ENCODE data around the gene TAB3.

Gene TAB3

DNA sequence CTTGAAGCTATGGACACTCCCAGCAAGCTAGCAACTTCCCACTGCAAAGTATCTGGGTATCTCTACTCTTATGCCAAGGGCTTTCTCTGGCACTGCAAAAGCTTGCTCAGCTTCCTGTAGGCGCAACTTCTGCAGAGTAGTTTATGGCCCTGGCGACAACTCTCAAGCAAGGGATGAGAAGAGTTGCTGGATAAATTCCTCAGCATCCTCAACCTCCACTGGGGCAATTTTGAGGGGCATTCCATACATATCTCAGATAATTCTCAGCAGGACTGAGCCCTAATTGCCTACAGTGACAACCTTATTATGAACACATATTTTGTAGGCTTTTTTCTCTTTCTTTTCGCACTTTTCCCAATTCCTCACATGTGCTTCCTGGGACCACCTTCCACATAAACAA is 31.2 kb upstream of the TAB3 start:
- no peak overlapping the region for H3K4me3 ChIP-seq (ENCODE audit: low read depth, low read length)
- TF ChIP-seq, protein P1, sequence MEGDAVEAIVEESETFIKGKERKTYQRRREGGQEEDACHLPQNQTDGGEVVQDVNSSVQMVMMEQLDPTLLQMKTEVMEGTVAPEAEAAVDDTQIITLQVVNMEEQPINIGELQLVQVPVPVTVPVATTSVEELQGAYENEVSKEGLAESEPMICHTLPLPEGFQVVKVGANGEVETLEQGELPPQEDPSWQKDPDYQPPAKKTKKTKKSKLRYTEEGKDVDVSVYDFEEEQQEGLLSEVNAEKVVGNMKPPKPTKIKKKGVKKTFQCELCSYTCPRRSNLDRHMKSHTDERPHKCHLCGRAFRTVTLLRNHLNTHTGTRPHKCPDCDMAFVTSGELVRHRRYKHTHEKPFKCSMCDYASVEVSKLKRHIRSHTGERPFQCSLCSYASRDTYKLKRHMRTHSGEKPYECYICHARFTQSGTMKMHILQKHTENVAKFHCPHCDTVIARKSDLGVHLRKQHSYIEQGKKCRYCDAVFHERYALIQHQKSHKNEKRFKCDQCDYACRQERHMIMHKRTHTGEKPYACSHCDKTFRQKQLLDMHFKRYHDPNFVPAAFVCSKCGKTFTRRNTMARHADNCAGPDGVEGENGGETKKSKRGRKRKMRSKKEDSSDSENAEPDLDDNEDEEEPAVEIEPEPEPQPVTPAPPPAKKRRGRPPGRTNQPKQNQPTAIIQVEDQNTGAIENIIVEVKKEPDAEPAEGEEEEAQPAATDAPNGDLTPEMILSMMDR (IDR thresholded peaks at IDR 0.05; ENCODE audit: low read depth, low read length), result no peak

DNA sequence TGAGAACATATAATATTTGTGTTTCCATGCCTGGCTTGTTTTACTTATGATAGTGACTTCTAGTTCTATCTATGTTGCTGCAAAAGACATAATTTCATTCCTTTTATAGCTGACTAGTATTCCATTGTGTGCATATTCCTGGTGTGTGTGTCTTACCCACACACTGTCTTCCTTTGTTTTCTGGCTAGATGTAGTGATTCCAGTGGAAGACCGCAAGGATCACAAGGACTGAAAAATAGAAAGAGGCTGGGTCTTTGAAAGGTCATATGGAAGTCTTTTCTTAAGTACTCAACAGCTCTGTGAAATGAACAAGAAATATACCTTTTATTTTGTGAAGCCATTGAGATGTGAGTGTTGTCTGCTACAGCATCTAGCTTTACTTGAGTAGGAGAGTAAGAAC is 29.4 kb upstream of the TAB3 start:
- TF ChIP-seq, protein P1 (IDR thresholded peaks at IDR 0.05; ENCODE audit: low read depth, low read length), result no peak
- no peak overlapping the region for H3K4me3 ChIP-seq (ENCODE audit: low read depth, low read length)

DNA sequence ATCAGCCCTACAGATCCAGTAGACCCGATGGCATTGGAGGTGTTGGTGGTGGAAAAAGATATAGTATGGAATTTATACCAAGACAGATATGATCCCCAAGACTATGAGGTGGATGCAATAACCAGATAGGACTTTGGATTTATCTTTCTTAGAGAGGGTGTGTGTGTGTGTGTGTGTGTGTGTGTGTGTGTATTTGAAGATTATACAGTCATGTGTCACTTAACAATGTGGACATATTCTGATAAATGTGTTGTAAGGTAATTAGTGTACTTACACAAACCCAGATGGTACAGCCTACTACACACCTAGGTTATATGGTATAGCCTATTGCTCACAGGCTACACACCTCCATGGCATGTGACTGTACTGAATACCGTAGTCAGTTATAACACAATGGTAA is 24.4 kb upstream of the TAB3 start:
- TF ChIP-seq, protein P1 (IDR thresholded peaks at IDR 0.05; ENCODE audit: low read depth, low read length), result no peak
- no peak overlapping the region for H3K4me3 ChIP-seq (ENCODE audit: low read depth, low read length)

DNA sequence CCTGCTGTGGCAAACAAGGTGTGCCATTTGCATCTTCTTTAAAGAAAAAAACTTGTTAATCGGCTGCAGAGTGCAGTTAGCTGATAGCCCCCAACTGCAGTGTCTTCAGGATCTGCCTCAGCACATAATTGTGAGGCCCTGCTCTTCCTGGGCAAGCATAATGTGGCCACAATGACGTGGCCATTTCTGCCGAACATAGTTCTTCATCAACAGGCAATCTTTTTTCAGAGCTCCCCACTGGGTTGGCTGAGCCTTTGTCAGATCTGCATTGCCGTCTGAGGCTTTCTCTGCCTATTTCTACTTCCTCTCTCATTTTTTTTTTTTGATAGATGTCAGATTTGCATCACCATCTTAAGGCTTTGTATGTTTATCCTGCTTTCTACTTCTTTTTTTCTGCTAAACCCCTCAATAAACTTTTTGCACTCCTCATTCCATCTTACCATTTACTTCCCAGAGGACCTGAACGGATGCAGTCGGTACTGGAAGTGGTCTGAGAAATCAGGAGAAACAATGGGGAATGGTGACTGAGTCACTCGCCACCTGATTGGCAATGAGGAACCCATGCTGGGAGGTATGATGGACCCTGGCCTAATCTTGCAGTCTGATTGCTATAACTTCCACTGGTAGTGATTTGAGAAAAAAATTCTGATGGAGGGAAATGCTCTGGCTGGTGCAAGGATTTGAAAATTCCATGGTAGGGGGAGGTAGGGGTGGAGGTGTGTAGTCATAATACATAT is 21.2 kb upstream of the TAB3 start:
- H3K4me3 ChIP-seq (ENCODE audit: low read depth, low read length), result no peak overlapping the region
- TF ChIP-seq, protein P1 (IDR thresholded peaks at IDR 0.05; ENCODE audit: low read depth, low read length), result no peak

DNA sequence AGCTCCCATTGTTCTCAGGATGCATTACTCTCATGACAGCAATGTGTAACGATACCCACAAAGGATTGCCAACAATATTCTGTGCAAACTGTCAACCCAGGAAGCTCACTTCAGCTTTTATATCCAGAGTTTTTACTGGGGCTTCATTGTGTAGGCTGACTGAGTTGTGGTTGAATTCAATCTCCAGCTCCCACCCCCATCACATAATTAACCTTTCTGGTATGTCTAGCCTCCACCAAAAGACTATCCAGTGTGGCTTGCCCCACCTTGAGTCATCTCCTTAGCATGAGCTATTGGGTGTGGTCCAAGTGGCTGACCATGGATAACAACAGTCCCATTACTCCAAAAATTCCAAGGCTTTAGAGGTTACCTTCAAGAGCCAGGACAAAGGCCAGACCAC is 17.7 kb upstream of the TAB3 start:
- TF ChIP-seq, protein P1 (IDR thresholded peaks at IDR 0.05; ENCODE audit: low read depth, low read length), result no peak

DNA sequence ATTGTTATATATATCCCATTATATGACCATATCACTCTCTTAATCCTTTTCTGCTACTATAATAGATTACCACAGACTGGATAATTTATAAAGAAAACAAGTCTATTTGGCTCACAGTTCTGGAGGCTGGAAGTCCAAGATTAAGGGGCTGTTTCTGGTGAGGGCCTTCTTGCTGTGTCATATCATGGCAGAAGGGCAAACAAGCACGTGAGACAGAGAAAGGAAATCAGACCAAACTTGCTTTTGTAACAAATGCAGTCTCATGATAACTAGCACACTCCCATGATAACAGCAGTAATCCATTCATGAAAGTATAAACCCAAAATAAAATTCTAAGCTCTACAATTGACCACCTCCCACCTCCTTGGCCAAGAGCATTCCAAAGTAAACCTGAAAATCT is 16.3 kb upstream of the TAB3 start:
- no peak overlapping the region for H3K4me3 ChIP-seq (ENCODE audit: low read depth, low read length)
- TF ChIP-seq, protein P1 (IDR thresholded peaks at IDR 0.05; ENCODE audit: low read depth, low read length), result no peak

More for the DNA sequence above, 17.7 kb upstream of the TAB3 start:
- no peak overlapping the region for H3K4me3 ChIP-seq (ENCODE audit: low read depth, low read length)

DNA sequence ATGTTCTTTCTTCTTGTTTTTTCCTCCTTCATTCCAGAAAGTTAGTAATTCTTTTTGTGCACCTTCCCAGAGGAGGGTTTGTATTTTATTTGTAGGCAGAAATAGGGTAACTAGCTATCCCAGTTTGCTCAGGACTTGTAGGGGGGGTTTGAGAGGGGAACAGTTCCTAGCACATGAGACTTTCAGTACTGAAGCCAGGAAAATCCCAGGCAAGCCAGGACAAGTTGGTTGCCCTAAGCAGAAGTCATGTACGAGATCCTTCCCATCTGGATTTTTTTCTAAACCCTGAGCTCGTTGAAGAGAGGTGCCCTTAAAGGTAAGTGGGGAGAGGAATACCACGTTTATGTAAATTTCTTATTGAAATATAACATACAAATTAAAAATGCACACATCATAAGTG is 15.6 kb upstream of the TAB3 start:
- H3K4me3 ChIP-seq (ENCODE audit: low read depth, low read length), result no peak overlapping the region
- TF ChIP-seq, protein P1 (IDR thresholded peaks at IDR 0.05; ENCODE audit: low read depth, low read length), result no peak

Measured in WI38 (cell line).